Type B pancreatic cell (in vitro differentiated cells): ENCODE data around the gene APOL6. TPM values are rescaled to one million over a fixed set of nuclear protein-coding genes. Genes with fewer than 3 reads are reported as not detected.

ENCODE experiments used
- DNase-seq: peaks from one replicate; pipeline ENCODE4 v3.0.0; 2021; ENCODE audit warnings: mixed read lengths; ENCODE audit not compliant: unreplicated experiment; ENCODE audit errors: extremely low spot score
- H3K27ac Mint-ChIP-seq: 2 replicates; pipeline ENCODE4 v1.8.0; 2021; ENCODE audit warnings: mild to moderate bottlenecking, mixed read lengths
- H3K27me3 Mint-ChIP-seq: 2 replicates; pipeline ENCODE4 v1.8.0; 2021; ENCODE audit warnings: mixed read lengths
- H3K36me3 Mint-ChIP-seq: 2 replicates; pipeline ENCODE4 v1.8.0; 2021; ENCODE audit warnings: mixed read lengths
- H3K4me1 Mint-ChIP-seq: one replicate; pipeline ENCODE4 v1.8.0; 2021; ENCODE audit warnings: mixed read lengths; ENCODE audit not compliant: unreplicated experiment
- H3K4me3 Mint-ChIP-seq: 2 replicates; pipeline ENCODE4 v1.8.0; 2021; ENCODE audit warnings: mild to moderate bottlenecking, mixed read lengths
- H3K9me3 Mint-ChIP-seq: 2 replicates; pipeline ENCODE4 v1.8.0; 2021; ENCODE audit warnings: mixed read lengths
- CTCF ChIP-seq: fragments of 200-600 bp; sonication (generic); conservative IDR thresholded peaks from 2 replicates; pipeline ENCODE4 v1.5.0; 2021; ENCODE audit warnings: antibody characterized with exemption, mild to moderate bottlenecking
- total RNA-seq: library from RNA; stranded (reverse); gene quantifications from 2 replicates; pipeline ENCODE4 v1.2.1, GENCODE V29; 2021; ENCODE audit warnings: low replicate concordance

The APOL6 gene
- total RNA-seq, 1 donor from 2014 or later = 9.0 TPM

- no peaks in the 10 kb centered on the region for H3K36me3 Mint-ChIP-seq
- no peaks in the 10 kb centered on the region for H3K9me3 Mint-ChIP-seq
- H3K27ac Mint-ChIP-seq = peak overlapping the region; percentile 98
- H3K27me3 Mint-ChIP-seq = peaks cover 2% of the 10 kb centered on the region
- H3K4me1 Mint-ChIP-seq = peaks cover 19% of the 10 kb centered on the region
- peak overlapping the region; percentile 94 for H3K4me3 Mint-ChIP-seq
- peak; percentile 36 for DNase-seq
- TF ChIP-seq CTCF = no peak
Observed at GRCh38 chr22:35649636-35650250, 1.5 kb downstream of the APOL6 start.

- no peak overlapping the region for H3K27ac Mint-ChIP-seq
- no peak for TF ChIP-seq CTCF
- peak; percentile 27 for DNase-seq
- H3K36me3 Mint-ChIP-seq = peaks cover under 1% of the 10 kb centered on the region
- H3K4me3 Mint-ChIP-seq = no peak overlapping the region
- peaks cover 19% of the 10 kb centered on the region for H3K4me1 Mint-ChIP-seq
- peaks cover 2% of the 10 kb centered on the region for H3K27me3 Mint-ChIP-seq
- no peaks in the 10 kb centered on the region for H3K9me3 Mint-ChIP-seq
Observed at GRCh38 chr22:35651085-35651484, 2.8 kb downstream of the APOL6 start.

DNA sequence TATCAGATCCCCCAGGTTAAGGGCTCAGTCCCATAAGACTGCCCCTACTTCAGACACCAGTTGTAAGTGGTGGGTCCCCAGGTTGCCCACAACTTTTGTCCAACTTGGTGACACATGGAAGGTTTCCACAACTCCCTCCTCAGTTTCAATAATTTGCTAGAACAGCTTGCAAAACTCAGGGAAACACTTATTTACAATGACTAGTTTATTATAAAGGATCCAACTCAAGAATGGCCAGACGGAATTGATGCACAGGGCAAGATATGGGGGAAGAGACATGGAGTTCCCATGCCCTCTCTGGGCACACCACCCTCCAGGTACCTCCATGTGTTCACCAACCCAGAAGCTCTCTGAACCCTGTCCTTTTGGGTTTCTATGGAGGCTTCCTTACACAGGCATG lies 5.6 kb downstream of the APOL6 start:
- H3K4me3 Mint-ChIP-seq = no peak overlapping the region
- no peak for DNase-seq
- peaks cover 2% of the 10 kb centered on the region for H3K27me3 Mint-ChIP-seq
- peaks cover 8% of the 10 kb centered on the region for H3K36me3 Mint-ChIP-seq
- no peak for TF ChIP-seq CTCF
- H3K4me1 Mint-ChIP-seq = peaks cover 10% of the 10 kb centered on the region
- H3K9me3 Mint-ChIP-seq = no peaks in the 10 kb centered on the region
- no peak overlapping the region for H3K27ac Mint-ChIP-seq

DNA sequence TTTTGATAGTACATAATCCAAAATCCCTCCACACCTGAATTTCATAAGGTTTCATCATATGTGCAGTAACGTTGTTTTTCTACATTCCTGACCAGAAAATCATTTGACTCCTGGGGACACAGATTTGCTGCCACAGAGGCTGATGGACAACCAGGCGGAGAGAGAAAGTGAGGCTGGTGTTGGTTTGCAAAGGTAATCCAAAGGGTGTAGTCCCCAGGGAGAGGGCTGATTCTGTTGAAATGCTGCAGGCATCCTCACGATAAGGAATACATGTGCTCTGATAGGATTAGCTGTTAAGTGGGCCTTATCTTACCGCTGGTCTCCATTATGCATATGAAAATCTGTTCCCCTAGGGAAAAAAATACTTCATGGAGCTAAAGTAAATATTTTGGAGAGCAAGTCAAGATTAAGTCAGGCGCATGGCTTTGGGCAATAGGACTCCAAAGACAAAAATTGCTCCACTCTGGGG lies 8.1 kb downstream of the APOL6 start:
- Mint-ChIP-seq H3K27ac (peak overlapping the region; percentile 42), H3K36me3 (peaks cover 8% of the 10 kb centered on the region)

GRCh38 chr22:35657571-35658312 lies 9.5 kb downstream of the APOL6 start:
- no peak for TF ChIP-seq CTCF
- peaks cover 2% of the 10 kb centered on the region for H3K27me3 Mint-ChIP-seq
- no peak overlapping the region for H3K4me3 Mint-ChIP-seq
- DNase-seq = no peak
- H3K4me1 Mint-ChIP-seq = peaks cover 8% of the 10 kb centered on the region
- no peaks in the 10 kb centered on the region for H3K9me3 Mint-ChIP-seq
- no peak overlapping the region for H3K27ac Mint-ChIP-seq
- peaks cover 12% of the 10 kb centered on the region for H3K36me3 Mint-ChIP-seq

More for the DNA sequence above, 8.1 kb downstream of the APOL6 start:
- H3K4me1 Mint-ChIP-seq = peaks cover 8% of the 10 kb centered on the region
- no peaks in the 10 kb centered on the region for H3K9me3 Mint-ChIP-seq
- H3K27me3 Mint-ChIP-seq = peaks cover 2% of the 10 kb centered on the region
- no peak for TF ChIP-seq CTCF
- peak overlapping the region; percentile 10 for H3K4me3 Mint-ChIP-seq
- no peak for DNase-seq
